T-helper 2 cell treated with Interferon-gamma antibody and Interleukin-4, amounts not matched to agents 5 μg/mL and 100 μg/mL, for 36 hours (primary cell): ENCODE measurements around the gene STXBP6.

Experiments used
- DNase-seq: peaks from one replicate; pipeline ENCODE4 v3.0.0; 2021; ENCODE audit warnings: low spot score
- H3K27ac Mint-ChIP-seq: one replicate; pipeline ENCODE4 v1.8.0; 2021; ENCODE audit warnings: mild to moderate bottlenecking, mixed read lengths
- H3K27me3 Mint-ChIP-seq: one replicate; pipeline ENCODE4 v1.8.0; 2021; ENCODE audit warnings: low read depth, mixed read lengths
- H3K36me3 Mint-ChIP-seq: one replicate; pipeline ENCODE4 v1.8.0; 2021; ENCODE audit warnings: low read depth, mixed read lengths
- H3K4me1 Mint-ChIP-seq: one replicate; pipeline ENCODE4 v1.8.0; 2021; ENCODE audit warnings: low read depth, mixed read lengths
- H3K4me3 Mint-ChIP-seq: one replicate; pipeline ENCODE4 v1.8.0; 2022; ENCODE audit warnings: mild to moderate bottlenecking, moderate library complexity, mixed read lengths
- H3K9me3 Mint-ChIP-seq: one replicate; pipeline ENCODE4 v1.8.0; 2021; ENCODE audit warnings: mixed read lengths

The STXBP6 gene

DNA sequence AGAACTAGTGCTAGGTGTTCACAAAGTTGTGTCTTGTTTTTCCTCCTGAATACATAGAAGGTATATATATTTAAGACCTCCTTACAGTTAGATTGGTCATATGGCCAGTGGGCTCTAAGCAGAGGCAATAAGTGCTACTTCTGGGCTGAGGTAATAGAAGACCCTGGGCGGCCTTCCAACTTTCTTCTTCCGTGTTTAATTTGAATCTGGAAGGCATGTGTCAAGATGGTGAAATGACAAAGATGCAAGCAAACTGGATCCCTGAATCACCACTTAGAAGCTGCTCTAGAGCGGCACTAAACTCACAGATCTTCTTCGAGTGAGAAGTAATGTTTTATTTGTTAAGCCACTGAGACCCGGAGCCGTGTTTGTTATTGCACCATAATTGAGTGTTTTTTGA is 215.0 kb downstream of the STXBP6 start:
- H3K36me3 Mint-ChIP-seq, result no peaks in the 10 kb centered on the region
- no peak for DNase-seq
- no peaks in the 10 kb centered on the region for H3K9me3 Mint-ChIP-seq
- peaks cover 7% of the 10 kb centered on the region for H3K27me3 Mint-ChIP-seq
- H3K4me1 Mint-ChIP-seq, result no peaks in the 10 kb centered on the region
- H3K4me3 Mint-ChIP-seq, result no peak overlapping the region
- H3K27ac Mint-ChIP-seq, result no peak overlapping the region

DNA sequence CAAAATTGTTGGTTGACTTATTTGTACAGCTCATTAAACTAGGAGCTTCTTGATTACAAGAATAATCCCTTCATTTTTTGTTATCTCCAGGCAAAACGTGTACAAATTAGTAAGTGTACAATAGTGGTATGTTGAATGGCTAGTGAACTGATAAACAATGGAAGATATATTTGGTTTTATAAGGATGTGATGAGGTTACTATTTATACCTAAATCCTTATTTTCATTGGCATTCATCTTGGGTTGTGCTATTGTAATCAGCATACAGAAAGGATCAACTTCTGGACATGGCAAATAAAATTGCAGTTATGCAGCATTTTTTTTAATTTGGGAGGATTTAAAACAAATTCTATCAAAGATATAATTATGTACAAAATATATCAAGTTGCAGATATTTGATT is 216.6 kb downstream of the STXBP6 start:
- no peak overlapping the region for H3K4me3 Mint-ChIP-seq
- no peak overlapping the region for H3K27ac Mint-ChIP-seq
- DNase-seq, result no peak
- no peaks in the 10 kb centered on the region for H3K9me3 Mint-ChIP-seq
- no peaks in the 10 kb centered on the region for H3K36me3 Mint-ChIP-seq
- no peaks in the 10 kb centered on the region for H3K4me1 Mint-ChIP-seq
- H3K27me3 Mint-ChIP-seq, result peaks cover 5% of the 10 kb centered on the region

- DNase-seq, result no peak
- Mint-ChIP-seq H3K36me3 (no peaks in the 10 kb centered on the region), H3K9me3 (no peaks in the 10 kb centered on the region), H3K27me3 (peaks cover 5% of the 10 kb centered on the region), H3K4me1 (no peaks in the 10 kb centered on the region), H3K4me3 (no peak overlapping the region), H3K27ac (no peak overlapping the region)
Observed at GRCh38 chr14:24831677-24832076, 218.3 kb downstream of the STXBP6 start.

GRCh38 chr14:24829862-24830261 is 220.1 kb downstream of the STXBP6 start:
- H3K27ac Mint-ChIP-seq, result no peak overlapping the region
- peaks cover 5% of the 10 kb centered on the region for H3K27me3 Mint-ChIP-seq
- no peaks in the 10 kb centered on the region for H3K9me3 Mint-ChIP-seq
- no peaks in the 10 kb centered on the region for H3K36me3 Mint-ChIP-seq
- no peaks in the 10 kb centered on the region for H3K4me1 Mint-ChIP-seq
- no peak overlapping the region for H3K4me3 Mint-ChIP-seq
- no peak for DNase-seq

DNA sequence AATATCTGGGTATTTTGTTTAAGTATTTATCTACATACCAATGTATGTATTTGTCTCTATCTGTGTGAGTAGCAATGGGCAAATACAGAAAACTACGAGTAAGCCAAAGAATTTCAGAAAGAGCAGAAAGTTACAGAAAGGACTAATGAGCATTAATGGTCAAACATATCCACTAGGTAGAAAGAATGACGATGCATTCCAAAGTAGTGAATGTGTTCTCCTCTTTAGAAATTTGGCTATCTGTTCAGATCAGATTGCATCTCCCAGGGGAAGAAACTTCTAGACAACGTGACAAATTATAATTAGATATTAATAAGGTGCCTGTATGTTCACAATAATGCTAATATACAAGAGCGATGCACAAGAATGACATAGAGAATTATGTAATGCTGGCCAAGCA is 221.5 kb downstream of the STXBP6 start:
- no peak overlapping the region for H3K4me3 Mint-ChIP-seq
- no peak overlapping the region for H3K27ac Mint-ChIP-seq
- no peaks in the 10 kb centered on the region for H3K9me3 Mint-ChIP-seq
- H3K4me1 Mint-ChIP-seq, result no peaks in the 10 kb centered on the region
- H3K36me3 Mint-ChIP-seq, result no peaks in the 10 kb centered on the region
- DNase-seq, result no peak
- no peaks in the 10 kb centered on the region for H3K27me3 Mint-ChIP-seq

GRCh38 chr14:24826390-24826789 is 223.6 kb downstream of the STXBP6 start:
- no peaks in the 10 kb centered on the region for H3K36me3 Mint-ChIP-seq
- no peak overlapping the region for H3K4me3 Mint-ChIP-seq
- no peaks in the 10 kb centered on the region for H3K9me3 Mint-ChIP-seq
- no peak overlapping the region for H3K27ac Mint-ChIP-seq
- no peaks in the 10 kb centered on the region for H3K27me3 Mint-ChIP-seq
- no peak for DNase-seq
- H3K4me1 Mint-ChIP-seq, result no peaks in the 10 kb centered on the region

DNA sequence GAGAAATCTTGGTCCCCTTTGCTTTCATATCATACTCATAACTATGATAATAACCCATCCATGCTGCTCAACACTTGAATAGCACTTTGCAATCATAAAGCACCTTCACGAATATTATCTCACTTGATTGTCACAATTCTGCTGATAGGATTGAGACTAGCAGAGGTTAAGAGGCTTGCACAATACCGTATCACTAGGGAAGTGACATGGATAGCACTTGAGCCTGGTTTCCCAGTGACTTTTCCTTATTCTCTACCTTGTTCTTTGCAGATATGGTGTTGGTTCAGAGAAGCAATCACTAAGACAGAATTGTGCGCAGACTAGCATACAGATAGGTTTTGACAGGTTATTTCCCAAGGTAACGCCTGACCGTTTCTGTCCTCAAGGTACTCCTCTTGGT is 229.3 kb downstream of the STXBP6 start:
- Mint-ChIP-seq H3K27me3 (no peaks in the 10 kb centered on the region), H3K4me1 (no peaks in the 10 kb centered on the region), H3K4me3 (no peak overlapping the region), H3K36me3 (no peaks in the 10 kb centered on the region), H3K9me3 (no peaks in the 10 kb centered on the region), H3K27ac (no peak overlapping the region)
- no peak for DNase-seq

- Mint-ChIP-seq H3K9me3 (no peaks in the 10 kb centered on the region), H3K27me3 (no peaks in the 10 kb centered on the region), H3K36me3 (no peaks in the 10 kb centered on the region), H3K27ac (no peak overlapping the region), H3K4me3 (no peak overlapping the region), H3K4me1 (no peaks in the 10 kb centered on the region)
- DNase-seq, result no peak
Observed at GRCh38 chr14:24818823-24819341, 231.1 kb downstream of the STXBP6 start.

DNA sequence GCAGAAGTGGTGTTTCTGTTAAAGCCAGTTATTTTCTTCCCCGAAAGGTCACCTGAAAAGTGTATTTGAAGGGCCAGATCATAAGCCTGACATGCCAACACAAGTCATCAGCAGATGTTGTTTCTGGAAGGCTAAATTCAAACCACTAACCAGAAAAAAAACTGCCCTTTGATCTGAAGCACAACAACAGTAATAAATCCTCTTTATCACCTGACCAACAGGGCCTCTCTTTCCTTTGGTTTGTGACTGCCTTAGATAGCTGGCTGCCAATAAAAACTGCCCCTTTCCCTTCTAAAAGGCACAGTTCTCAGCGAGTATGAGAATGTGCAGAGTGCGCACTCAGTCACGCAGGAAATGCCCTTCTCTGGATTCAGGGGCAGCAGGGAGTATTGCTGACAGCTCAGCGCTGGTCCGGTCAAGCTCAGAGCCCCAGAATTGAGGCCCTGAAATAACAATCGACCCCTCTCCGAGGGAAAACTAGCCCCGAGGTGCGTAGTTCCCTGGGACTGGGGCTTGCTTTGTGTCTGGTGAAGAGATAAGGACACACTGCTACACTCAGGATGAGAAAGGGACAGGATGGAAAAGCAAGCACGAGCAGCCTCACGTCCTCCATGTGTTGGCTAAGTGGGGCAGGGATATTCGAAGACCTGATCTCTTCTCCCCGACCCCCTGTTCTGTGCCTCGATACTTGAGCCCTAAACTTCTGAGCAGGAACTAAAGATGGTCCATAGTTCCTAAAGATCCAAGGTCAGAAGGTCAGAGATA is 231.7 kb downstream of the STXBP6 start:
- H3K27me3 Mint-ChIP-seq, result no peaks in the 10 kb centered on the region
- no peaks in the 10 kb centered on the region for H3K9me3 Mint-ChIP-seq
- H3K27ac Mint-ChIP-seq, result no peak overlapping the region
- DNase-seq, result no peak
- no peaks in the 10 kb centered on the region for H3K36me3 Mint-ChIP-seq
- no peaks in the 10 kb centered on the region for H3K4me1 Mint-ChIP-seq
- H3K4me3 Mint-ChIP-seq, result no peak overlapping the region

GRCh38 chr14:24817212-24818057 is 232.5 kb downstream of the STXBP6 start:
- Mint-ChIP-seq H3K4me1 (no peaks in the 10 kb centered on the region), H3K4me3 (no peak overlapping the region), H3K27ac (no peak overlapping the region), H3K36me3 (no peaks in the 10 kb centered on the region), H3K9me3 (no peaks in the 10 kb centered on the region), H3K27me3 (no peaks in the 10 kb centered on the region)
- no peak for DNase-seq

DNA sequence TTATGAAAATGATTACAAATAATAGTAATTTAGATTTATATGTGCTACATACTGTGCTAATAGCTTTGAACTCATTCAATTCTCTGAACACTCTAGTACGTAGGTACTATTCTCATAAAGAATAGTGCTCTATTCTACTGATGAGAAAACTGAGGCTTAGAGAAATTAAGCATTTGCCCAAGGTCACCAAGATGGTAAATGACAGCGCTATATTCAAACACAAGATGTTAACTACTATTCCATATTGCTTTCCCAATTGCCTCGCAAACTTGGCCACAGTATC is 233.1 kb downstream of the STXBP6 start:
- H3K27ac Mint-ChIP-seq, result no peak overlapping the region
- no peaks in the 10 kb centered on the region for H3K36me3 Mint-ChIP-seq
- no peaks in the 10 kb centered on the region for H3K27me3 Mint-ChIP-seq
- no peak overlapping the region for H3K4me3 Mint-ChIP-seq
- DNase-seq, result no peak
- H3K4me1 Mint-ChIP-seq, result no peaks in the 10 kb centered on the region
- H3K9me3 Mint-ChIP-seq, result no peaks in the 10 kb centered on the region

DNA sequence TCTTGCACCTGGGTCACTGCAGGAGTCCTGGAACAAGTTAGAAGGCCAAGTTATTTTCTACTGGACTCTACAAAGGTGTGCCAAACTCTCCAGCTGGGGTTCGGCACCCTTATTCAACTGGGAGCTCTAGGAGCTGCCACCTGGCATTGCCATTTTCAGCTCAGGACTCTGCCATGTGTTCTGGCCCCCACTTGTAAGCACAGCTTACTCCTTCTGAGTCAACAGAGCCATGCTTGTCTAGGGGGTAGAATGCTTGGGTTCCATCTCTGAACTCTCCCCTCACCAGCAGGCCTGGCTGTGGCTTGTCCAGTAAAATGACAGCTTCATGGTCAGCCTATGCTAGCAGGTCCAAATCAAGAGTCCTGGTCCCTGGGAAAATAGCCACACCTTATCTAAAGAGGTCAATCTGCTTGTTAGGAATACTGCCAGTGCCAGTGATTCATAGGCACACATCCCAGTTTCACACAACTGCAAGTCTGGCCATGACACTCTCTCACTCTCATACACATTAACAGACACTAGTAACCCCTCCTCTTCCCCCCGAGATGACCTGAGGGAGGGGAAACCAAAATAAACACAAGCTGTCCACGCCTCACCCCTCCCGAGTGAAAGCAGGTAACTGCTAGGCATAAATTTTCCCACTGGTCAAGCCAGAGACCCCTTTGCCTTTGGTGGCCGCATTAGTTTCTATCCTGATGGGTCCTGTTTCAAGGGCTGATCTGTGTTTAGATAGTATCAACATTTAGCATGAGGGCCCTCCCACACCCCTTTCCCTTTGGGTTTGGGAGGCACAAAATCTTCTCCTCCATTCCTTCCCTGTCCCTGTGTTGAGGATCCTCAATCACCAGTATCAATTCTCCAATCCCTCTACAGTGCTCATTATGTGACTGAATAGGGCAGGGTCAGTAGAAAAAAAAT is 233.7 kb downstream of the STXBP6 start:
- no peak for DNase-seq
- no peaks in the 10 kb centered on the region for H3K9me3 Mint-ChIP-seq
- H3K36me3 Mint-ChIP-seq, result no peaks in the 10 kb centered on the region
- H3K4me1 Mint-ChIP-seq, result no peaks in the 10 kb centered on the region
- no peaks in the 10 kb centered on the region for H3K27me3 Mint-ChIP-seq
- H3K4me3 Mint-ChIP-seq, result no peak overlapping the region
- no peak overlapping the region for H3K27ac Mint-ChIP-seq

DNA sequence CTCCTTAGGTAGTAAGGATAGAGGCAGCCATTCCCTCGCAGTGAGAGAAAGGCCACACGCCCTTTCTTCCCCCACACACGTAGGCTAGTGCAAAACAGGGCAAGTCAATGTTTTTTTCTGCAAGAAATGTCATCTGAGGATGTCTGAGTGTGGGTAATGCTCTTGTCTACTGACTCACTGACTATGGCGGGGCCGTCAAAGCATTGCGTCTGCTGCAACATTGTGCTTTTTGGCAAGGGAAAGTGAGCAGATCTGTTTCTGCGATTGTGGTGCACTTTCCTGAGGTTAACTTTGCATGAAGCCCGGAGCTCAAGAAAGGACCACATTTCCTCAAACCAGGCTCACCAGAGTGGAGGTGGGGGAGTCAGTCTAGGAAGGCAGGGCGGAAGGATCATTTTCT is 234.4 kb downstream of the STXBP6 start:
- Mint-ChIP-seq H3K4me3 (no peak overlapping the region), H3K9me3 (no peaks in the 10 kb centered on the region), H3K27me3 (no peaks in the 10 kb centered on the region), H3K4me1 (no peaks in the 10 kb centered on the region), H3K36me3 (no peaks in the 10 kb centered on the region), H3K27ac (no peak overlapping the region)
- no peak for DNase-seq

DNA sequence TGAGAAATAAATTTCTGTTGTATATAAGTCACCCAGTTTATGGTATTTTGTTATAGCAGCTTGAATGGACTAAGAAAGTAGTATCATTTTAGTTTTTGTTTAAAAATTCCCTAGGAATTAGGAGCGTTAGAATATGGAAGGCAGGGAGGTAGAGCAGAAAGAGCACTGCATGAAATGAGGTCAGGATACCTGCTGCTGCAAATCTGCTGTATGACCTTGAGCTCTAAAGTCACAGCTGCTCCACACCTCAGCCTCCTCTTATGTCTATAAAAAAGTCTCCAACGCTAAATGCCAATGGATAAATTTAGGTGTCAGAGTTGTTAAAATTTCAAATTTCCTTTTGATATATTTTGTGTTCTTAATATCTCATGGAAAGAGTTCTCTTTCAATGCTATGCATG is 235.0 kb downstream of the STXBP6 start:
- H3K4me1 Mint-ChIP-seq, result no peaks in the 10 kb centered on the region
- H3K9me3 Mint-ChIP-seq, result no peaks in the 10 kb centered on the region
- H3K4me3 Mint-ChIP-seq, result no peak overlapping the region
- peaks cover 3% of the 10 kb centered on the region for H3K27me3 Mint-ChIP-seq
- no peak overlapping the region for H3K27ac Mint-ChIP-seq
- DNase-seq, result no peak
- H3K36me3 Mint-ChIP-seq, result no peaks in the 10 kb centered on the region
